ENCODE measurements around the gene CYP2E1. TPM values are rescaled to one million over a fixed set of nuclear protein-coding genes. Genes with fewer than 3 reads are reported as not detected.
"Not testable (repeated sequence)": the region's sequence is repeated elsewhere in the genome, so short reads cannot be mapped to it uniquely, and the experiment has no call there.

The CYP2E1 gene
- total RNA-seq, 1 donor from 2014 or later: 10.6 TPM

DNA sequence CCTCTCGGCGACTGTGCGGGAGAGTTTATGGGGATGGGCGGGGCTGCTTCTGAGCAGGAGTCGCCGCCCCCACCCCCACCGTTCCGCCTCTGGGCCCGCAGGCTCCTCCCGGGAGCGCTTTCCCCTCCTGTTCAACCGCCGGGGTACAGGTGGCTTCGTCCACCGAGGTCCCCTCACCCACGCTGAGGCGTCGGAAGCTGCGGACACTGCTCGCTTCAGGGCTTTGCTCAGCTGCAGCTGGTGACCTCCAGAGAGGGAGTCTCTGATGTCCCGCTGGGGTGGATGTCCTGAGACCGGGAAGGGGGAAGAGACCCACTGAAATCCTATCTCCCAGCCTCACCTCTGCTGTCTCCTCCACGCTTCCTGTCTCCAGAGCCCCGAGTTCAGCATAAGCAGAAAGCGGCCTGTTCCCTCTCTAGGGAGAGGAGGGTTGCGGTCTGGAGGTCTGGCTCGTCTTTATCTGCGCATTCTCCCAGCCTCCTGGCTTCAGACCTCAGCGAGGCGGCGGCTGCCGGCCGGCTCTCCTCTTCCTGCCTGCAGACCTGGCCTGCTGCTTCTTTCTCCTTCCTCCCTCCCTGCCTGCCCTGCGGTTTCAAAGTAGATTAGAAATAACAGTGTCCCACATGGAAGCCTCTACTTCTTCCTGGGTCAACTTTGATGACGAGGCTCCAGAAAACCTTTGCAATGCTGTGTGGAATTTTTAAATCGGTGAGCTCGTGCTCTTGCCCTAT is 1.8 kb downstream of the CYP2E1 start:
- ATAC-seq: peak; percentile 46

DNA sequence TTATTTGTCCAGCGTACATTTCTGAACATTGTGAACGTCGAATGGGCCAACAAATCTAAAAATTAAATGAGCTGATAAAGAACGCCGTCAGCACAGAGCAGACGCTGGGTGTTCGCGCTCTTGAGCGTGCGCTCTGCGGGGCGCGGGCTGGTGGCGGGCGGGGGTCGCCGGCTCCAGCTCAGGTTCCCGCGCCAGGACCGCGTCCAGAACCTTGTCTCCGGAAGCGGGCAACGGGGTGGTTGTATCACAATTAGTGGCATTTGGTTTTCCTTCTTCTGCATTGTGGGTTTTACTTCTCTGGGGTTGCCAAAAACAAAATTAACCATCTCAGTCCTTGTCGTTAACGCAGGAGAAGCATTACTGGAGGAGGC is 2.4 kb downstream of the CYP2E1 start:
- no peak for ATAC-seq

DNA sequence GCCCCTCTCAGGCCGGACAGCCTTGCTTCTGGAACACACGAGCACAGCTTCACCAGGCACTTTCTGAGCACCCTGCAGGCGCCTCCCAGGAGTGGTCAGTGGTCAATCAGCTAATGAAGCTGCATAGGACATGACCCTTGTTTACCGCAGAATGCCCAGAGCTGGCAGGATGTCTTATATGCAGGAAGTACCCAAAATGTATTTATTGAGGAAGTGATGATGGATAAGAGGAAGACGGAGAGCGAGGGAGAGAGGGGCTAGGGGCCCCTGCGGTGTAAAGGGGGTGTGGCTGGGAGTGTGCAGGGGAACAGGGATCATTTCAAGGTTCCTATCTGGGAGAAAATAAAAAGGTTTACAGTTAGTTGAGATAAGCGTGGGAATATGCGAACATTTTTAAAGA is 3.3 kb downstream of the CYP2E1 start:
- ATAC-seq: no peak

DNA sequence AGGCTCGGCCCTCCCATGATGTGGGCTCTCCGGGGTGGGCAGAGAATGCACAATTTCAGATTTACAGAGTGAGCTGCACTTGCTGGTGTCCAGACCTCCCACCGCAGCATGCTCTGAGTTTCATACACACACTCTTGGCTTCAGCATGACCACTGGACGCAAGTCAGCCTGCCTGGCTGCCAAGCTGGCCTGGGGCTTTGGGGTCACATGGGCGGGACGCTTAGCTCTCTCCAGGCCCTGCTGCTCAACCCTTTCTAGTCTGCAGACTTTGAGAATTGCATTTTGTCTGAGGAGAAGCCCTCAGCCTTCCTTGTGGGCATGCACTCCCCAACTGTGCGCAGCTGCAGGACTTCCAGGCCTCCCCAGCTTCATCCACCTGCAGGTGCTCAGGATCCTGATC is 5.7 kb downstream of the CYP2E1 start:
- no peak for ATAC-seq

DNA sequence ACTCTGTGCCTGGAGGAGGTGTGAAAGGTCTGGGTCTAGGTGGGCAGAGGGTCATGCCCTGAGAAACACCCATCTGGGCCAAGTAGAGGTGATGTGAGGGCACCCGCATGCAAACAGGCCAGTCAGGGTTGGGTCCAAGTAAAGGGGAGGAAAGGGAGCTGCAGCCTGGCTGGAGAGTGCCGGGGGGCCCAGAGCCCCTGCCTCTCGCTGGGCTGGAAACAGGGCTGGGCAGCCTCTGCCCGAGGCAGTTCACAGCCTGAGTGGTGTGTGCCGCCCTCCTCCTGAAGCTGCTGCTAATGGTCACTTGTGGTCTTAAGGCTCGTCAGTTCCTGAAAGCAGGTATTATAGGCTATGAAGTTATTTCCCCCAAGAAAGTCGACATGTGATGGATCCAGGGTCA is 7.3 kb downstream of the CYP2E1 start:
- ATAC-seq: no peak

DNA sequence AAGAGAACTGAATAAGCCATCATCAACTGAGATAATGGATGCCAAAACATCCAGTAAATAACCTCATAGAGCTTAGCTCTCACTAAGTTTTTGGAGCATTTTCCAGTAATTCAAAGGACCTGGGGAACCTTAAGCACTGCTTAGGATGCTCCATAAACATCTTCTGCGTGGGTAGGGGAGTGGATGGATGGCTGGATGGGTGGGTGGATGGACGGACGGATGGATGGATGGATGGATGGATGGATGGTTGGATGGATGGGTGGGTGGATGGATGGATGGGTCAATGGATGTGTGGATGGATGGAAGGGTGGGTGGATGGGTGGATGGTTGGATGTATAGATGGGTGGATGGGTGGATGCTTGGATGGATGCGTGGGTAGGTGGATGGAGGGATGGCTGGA is 9.0 kb downstream of the CYP2E1 start:
- ATAC-seq: no peak

DNA sequence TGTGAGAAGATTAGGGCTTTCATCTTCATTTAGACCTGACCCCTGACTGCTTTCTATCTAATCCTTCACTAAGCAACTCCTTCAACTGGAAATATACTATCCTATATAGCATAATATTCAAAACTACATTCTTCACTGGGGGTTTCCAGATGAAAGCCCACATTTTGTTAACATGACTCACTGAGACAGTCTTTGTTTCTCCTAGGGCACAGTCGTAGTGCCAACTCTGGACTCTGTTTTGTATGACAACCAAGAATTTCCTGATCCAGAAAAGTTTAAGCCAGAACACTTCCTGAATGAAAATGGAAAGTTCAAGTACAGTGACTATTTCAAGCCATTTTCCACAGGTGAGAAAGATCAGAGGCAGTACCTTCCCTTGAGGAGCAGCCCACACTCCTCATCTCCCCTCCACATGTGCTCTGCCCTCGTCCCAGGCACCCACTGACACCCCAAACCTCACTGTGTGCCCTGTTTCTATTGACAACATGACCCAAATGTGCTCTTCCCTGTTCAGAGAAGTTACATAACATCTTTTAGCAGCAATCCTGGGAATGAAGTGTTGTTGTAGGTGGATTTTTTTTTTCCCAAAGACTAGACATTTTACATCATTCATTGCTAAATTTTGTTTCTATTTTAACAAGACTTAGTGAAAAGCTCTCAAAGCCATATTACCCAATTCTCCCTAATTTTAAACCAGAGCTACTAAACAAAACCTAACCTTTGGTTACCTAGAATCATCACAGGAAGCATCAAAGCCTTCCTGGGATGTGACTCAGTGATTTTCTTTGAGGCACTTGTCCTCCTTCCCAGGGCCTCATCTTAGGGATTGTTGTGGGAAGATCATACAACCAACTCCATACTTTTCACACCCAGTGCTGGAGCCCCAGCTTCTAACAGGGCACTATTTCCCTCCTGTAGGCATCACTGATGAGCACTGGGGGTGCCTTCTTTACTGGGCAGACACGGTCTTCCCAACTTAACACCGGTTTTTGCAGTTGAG is 10.7 kb downstream of the CYP2E1 start:
- ATAC-seq: no peak

DNA sequence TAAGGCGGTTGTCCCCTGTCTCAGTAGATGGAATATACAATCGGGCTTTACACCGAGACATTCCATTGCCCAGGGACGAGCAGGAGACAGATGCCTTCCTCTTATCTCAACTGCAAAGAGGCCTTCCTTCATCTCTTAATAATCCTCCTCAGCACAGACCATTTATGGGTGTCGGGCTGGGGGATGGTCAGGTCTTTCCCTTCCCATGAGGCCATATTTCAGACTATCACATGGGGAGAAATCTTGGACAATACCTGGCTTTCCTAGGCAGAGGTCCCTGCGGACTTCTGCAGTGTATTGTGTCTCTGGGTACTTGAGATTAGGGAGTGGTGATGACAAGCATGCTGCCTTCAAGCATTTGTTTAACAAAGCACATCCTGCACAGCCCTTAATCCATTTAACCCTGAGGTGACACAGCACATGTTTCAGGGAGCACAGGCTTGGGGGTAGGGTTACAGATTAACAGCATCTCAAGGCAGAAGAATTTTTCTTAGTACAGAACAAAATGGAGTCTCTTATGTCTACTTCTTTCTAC is 14.3 kb downstream of the CYP2E1 start:
- not testable (repeated sequence) for ATAC-seq

DNA sequence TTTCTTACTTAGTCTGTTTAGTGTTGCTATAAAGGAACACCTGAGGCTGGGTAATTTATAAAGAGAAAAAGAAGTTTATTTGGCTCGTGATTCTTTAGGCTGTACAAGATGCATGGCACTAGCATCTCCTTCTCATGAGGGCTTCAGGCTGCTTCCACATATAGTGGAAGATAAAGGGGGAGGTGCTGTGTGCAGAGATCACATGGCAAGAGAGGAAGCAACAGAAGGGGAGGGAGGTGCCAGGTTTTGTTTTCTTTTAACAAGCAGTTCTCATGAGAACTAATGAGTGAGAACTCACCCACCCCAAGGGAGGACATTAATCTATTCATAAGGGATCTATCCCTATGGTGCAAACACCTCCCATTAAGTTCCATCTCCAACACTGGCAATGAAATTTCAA is 17.3 kb downstream of the CYP2E1 start:
- no peak for ATAC-seq

DNA sequence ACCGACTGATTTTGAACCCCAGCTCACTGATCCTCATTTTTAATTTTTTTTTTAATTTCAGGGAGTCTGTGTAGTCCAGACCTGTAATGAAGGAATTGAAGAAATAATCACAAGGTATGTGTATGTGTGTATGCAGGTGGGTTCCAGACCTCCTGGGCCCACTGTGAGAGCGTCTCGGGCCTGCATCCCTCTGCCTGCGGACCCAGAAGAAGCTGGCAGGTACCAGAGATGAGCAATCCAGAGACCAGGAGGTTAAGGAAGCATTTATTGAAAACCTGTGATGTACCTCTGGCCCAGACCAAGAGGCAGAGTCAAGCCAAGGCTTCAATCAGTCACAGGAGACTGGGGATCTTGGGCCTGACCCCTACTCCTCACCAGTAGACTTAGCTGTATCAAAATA is 27.4 kb downstream of the CYP2E1 start:
- no peak for ATAC-seq

DNA sequence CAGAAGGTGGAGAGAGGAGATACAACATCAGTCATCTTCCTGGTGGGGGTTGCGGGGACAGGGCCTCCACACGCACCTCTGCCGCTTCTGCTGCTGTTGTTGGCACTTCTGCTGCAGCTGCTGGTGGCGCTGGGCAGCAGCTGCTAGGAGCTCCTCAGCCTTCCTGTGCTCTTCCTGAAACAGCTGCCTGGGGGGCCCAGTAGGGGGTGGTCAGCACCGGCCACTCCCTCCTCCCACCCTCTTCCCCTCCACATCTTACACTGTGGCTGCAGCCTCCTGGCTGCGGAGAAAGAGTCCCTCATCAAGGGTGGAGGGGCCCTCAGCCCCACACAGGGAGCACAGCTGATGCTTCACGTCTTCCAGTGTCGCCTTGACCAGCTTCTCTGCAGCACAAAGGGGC is 28.4 kb downstream of the CYP2E1 start:
- ATAC-seq: no peak

DNA sequence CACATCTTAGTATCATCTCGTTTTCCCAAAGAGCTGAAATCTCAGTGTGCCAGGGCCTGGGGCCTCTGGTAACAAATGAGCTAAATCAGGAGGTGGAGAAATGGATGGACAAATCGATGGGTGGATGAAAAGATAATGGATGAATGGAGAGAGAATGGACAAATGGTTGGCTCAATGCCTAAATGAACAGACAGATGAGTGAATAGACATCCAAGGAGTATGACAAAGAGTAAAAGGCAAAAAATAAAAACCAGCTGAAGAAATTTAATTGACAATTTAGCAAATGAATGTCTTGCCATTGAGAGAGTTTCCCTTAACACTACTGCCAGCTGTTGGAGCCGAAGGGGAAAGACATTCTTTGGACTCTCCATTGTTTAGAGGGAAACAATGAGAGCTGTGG is 30.2 kb downstream of the CYP2E1 start:
- ATAC-seq: peak; percentile 22

DNA sequence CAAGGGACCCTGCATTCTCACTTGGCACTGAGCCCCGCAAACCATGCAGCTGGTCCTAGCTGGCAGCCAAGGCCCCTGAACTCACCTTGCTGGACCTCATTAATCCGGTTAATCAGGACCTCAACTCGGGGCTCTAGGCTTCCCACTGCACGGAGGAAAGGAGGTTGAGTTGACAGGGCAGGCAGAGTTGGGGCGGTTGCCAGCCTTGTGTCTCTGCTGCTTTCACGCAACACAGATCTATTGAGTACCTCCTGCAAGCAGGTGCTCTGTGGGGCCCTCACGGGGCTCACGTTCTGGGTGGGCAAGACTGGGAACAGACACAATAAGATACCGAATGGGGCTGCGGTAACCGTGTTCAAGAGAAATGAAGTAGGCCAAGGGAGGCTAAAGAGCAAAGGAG is 32.1 kb downstream of the CYP2E1 start:
- ATAC-seq: no peak

DNA sequence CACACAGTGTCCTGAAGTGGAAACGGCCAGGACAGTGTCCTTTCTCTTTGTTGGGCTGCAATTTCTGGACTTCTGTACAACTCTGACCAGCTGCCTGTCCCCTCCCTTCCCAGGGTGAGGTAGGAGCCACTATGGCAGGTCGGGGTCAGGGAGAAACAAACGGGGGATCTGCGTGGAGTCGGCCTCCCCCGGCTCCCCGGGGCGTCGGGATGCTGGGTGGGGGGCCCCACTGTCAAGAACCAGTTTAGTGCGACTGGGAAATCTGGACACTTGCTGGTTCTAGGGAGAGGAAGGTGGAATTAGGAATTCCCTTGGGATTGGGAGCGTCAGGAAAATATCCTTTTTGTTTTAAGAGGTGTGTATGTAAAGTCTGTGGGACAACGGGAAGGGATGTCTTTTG is 37.7 kb downstream of the CYP2E1 start:
- ATAC-seq: no peak

DNA sequence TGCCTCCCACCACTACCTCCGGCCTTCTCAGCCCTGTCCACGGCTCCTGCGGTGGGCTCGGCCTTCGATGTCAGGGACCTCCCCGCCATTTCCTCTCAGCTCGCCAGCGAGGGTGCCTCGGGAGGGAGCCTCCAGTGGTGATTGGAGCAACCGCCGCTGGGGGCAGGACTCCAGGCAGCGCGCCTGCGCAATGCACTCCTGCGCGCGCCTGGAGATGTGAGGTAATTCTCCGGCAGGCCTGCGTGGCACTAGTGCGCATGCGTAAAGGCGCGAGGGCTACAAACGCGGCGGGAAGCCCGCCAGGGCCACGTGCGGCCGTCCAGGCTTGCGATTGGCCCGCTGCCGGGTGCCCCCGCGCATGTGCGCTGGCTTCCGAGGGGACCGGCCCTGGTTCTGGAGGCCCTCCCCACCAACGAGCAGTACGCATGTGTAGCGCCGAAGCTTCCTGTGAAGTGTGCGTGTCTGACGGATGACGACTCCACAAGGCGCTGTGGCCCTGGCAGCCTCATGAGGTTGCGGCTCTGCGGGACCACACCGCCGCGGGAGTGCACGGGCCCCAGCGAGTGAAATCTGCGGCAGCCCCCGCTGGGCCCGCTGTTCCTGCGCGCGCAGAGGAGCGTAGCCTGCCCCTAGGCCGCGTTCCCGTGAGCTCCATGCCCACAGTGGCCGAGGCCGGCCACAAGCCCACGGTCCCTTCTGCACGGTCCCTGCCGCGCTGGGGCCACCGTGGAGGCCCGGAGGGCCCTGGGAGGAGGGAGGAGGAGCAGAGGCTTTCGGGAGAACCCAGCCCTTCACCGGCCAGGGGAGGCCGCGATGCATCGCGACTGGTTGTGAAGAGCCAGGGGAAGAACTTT is 38.5 kb downstream of the CYP2E1 start, which contains the start of gene SYCE1:
TSS of gene SYCE1 (minus strand) at position 143 of the 854 bp plus-strand sequence. CDS start at position 89, 54 bp downstream.
- ATAC-seq: no peak

DNA sequence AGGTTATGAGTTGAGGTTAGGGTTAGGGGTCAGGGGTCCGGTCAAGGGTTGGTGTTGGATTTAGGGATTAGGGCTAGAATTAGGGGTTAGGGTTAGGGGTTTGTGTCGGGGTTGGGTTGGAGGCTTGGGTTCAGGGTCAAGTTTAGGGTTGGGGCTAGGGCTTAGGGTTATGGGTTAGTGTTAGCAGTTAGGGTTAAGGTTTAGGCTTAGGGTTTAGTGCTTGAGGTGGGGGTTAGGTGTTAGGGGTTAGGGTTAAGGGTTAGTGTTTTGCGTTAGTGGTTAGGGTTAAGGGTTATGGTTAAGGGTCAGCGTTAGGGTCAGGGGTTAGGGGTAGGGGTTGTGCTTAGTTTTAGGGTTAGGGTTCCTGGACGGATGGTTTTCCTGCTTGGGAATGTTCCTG is 40.0 kb downstream of the CYP2E1 start:
- no peak for ATAC-seq

DNA sequence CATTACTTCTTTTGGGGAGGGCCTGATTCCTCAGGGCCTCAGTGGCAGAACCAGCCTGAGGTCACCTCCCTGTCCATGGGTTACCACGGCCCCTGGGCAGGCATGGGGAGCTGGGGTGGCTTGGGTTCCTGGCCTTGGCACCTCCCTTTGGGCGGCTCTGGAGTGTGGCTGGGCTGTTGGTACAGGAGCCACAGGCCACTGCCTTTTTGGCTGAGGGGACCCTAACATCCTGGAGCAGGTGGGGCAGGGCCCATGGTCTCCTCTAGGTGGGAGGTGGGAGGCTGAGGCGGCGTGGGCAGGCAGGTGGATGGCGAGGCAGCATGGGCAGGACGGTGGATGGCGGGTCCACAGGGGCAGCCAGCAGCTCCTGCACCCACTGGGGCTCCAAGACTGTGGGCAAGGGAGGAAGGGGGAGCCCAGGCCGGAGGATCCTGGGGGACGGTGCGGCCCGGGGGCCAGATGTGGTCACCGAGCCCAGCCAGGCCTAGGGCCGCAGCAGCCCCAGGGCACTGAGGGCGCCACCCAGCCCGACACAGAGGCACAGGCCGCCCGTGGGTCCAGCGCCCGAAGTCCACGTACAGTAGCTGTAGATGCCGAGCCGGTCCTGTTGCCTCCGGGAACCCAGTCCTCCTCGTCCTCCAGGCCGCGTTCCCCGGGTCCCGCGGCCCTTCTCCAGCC is 40.6 kb downstream of the CYP2E1 start:
- ATAC-seq: no peak

DNA sequence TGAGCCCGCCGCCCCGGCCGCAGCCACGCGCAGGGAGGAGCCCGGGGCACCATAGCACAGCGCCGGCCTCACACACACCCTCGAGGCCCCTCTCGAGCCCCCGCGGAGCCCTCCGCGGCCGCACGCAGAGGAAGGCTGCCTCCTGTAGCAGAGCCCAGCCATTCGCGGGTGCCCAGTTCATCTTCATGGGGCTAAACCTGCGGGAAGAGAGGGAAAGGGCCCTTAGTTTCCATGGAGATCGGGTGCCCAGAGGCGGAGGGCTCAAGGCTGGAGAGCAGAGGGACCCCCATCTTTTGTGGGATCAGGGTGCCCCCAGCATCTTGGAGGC is 41.1 kb downstream of the CYP2E1 start:
- ATAC-seq: no peak

DNA sequence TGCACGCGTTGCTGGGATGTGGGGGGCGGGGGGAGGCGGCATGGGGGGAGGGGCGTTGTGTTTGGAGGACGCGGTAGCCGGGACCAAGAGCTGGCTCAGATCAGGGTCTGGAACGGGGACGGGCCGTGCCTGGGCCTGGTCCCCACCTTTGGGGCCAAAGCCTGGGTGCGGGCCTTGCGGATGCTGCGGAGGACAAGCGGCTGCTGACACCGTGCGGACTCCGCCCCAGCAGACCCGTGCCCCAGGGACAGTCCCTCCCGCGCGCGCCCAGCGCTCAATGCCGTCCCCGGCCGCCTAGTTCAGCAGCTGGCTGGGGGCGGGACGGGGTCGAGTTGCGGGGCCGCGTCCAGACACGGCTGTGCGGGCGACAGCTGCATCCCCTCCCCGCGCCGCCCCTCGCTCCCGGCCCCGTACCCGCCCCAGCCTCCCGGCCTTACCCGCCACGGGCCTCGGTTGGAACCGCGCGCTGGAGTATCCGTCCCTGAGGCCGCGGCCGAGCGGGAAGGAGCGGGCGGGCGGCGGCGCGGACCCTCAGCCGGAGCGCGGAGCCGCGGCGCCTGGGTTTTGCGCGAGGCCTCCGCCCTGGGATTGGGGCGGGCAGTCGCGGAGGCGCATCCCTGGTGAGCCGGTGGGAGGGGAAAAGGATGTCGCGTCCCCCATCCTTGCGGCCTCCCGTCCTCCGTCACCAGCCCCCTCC is 41.8 kb downstream of the CYP2E1 start:
- ATAC-seq: peak; percentile 38

DNA sequence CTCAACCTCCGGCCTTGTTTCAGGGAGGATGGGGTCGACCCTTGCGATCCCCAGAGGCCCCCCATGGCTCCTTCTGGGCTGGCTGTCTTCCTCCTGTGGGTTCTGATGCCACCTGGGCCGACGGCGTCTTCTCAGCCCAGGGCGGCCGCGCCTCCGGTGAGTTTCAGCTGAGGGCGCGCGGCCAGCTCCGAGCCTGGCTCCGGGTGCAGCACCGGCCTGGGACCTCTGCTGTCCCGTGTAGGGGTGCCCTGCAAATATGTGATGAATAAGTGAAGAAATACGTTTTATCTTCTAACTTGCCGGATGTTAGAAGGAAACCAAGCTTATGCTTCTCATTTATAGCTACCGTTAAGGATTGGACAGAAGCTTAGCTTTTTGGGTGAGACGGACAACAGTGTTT is 42.6 kb downstream of the CYP2E1 start:
- peak; percentile 20 for ATAC-seq

DNA sequence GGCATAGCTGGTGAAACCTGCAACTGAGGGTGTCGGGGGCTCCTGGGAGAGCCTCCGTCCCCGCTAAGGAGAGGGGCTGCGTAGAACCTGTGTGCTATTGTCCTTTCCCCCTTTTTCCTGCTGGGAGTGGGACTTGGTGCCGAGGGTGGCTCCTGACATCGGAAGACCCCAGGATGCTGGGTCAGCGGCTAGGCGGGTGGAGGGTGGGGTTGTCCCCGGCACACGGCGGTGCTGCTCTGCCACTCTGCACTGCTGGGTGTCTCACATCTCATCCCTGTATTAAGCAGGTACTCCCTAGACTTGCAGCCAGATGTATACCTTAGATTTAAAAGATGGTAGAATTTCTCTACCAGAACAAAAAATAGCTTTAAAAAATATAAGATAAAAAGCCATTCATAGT is 44.9 kb downstream of the CYP2E1 start:
- not testable (repeated sequence) for ATAC-seq
